H54 (cell line): ENCODE measurements around the gene ZNF428.

Experiments
- DNase-seq: peaks from one replicate; pipeline ENCODE4 v3.0.0; 2011; ENCODE audit warnings: low spot score, mixed read lengths; ENCODE audit not compliant: insufficient read length
- FAIRE-seq: peaks from 3 replicates; lab custom pipeline; 2011; peaks lifted over from hg19 to GRCh38; lab: Jason Lieb, UNC
- POLR2A ChIP-seq: IDR thresholded peaks from 2 replicates; pipeline ENCODE4 v1.6.1; 2011; ENCODE audit warnings: low read depth, mild to moderate bottlenecking, low read length

Gene ZNF428

GRCh38 chr19:43561139-43561970, 58.1 kb downstream of the ZNF428 start:
- FAIRE-seq (no peak), DNase-seq (no peak)
- no peak for TF ChIP-seq POLR2A

DNA sequence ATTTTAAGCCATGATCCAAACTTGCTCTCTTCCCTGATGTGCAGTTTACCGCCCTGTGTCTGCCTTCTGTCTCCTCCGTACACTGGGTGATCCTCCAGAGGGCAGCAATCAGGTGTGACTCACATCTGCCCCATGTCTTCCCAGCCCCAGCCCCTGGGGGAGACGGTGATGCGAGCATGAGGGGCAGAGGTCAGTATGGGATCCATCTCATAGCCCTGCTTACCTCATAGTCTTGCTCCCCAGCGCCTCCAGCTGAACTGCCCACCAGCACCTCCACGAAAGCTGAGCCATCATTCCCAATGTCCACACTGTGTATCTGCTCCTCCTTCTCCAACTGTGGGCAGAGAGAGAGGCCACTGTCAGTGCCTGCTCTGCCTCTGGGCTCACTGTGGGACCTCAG, 58.7 kb downstream of the ZNF428 start:
- FAIRE-seq (no peak), DNase-seq (peak; percentile 77)
- TF ChIP-seq POLR2A = no peak
